ENCODE data around the gene CCDC159. TPM values are rescaled to one million over a fixed set of nuclear protein-coding genes. Genes with fewer than 3 reads are reported as not detected.

The CCDC159 gene
- total and polyA plus RNA-seq, 2 experiments from 2014 or later, result 3.4 to 6.2 TPM

- Histone ChIP-seq H3K4me3 (no peak overlapping the region), H3K4me1 (ENCODE audit: insufficient read depth) (peaks cover 2% of the 10 kb centered on the region; the same call in 1 of the 2 replicates), H3K9me2 (ENCODE audit: insufficient read depth) (no peaks in the 10 kb centered on the region), H3K4me2 (no peak overlapping the region), H3K27me3 (ENCODE audit: insufficient read depth) (no peaks in the 10 kb centered on the region), H3K36me3 (ENCODE audit: insufficient read depth) (no peaks in the 10 kb centered on the region), H3K27ac (ENCODE audit: low read depth) (no peak overlapping the region), H3F3A (replicated peaks; ENCODE audit: low read depth) (no peaks in the 10 kb centered on the region), H2AFZ (no peak overlapping the region), H3K79me2 (replicated peaks; ENCODE audit: insufficient read depth) (no peaks in the 10 kb centered on the region), H4K20me1 (replicated peaks; ENCODE audit: insufficient read depth) (peaks cover 5% of the 10 kb centered on the region; the same call in 1 of the 2 replicates)
- Mint-ChIP-seq H3K4me1 (peaks cover 8% of the 10 kb centered on the region), H3K36me3 (ENCODE audit: low read depth) (peaks cover 3% of the 10 kb centered on the region; the same call in 1 of the 3 replicates), H3K9me3 (no peaks in the 10 kb centered on the region), H3K27me3 (ENCODE audit: insufficient read depth, low read depth, poor library complexity) (peaks cover 10% of the 10 kb centered on the region), H3K27ac (no peak overlapping the region), H3K4me3 (no peak overlapping the region)
- TF ChIP-seq CREB1 (CRISPR knock-in tag; IDR thresholded peaks at IDR 0.05; ENCODE audit: low read depth) (no peak), EZH2phosphoT487 (IDR thresholded peaks at IDR 0.05; ENCODE audit: unreplicated experiment) (no peak), EZH2 (IDR thresholded peaks at IDR 0.05; ENCODE audit: low read depth, unreplicated experiment) (no peak), POLR2AphosphoS5 (IDR thresholded peaks at IDR 0.05; ENCODE audit: low read depth) (no peak)
- TF ChIP-seq, protein P1, sequence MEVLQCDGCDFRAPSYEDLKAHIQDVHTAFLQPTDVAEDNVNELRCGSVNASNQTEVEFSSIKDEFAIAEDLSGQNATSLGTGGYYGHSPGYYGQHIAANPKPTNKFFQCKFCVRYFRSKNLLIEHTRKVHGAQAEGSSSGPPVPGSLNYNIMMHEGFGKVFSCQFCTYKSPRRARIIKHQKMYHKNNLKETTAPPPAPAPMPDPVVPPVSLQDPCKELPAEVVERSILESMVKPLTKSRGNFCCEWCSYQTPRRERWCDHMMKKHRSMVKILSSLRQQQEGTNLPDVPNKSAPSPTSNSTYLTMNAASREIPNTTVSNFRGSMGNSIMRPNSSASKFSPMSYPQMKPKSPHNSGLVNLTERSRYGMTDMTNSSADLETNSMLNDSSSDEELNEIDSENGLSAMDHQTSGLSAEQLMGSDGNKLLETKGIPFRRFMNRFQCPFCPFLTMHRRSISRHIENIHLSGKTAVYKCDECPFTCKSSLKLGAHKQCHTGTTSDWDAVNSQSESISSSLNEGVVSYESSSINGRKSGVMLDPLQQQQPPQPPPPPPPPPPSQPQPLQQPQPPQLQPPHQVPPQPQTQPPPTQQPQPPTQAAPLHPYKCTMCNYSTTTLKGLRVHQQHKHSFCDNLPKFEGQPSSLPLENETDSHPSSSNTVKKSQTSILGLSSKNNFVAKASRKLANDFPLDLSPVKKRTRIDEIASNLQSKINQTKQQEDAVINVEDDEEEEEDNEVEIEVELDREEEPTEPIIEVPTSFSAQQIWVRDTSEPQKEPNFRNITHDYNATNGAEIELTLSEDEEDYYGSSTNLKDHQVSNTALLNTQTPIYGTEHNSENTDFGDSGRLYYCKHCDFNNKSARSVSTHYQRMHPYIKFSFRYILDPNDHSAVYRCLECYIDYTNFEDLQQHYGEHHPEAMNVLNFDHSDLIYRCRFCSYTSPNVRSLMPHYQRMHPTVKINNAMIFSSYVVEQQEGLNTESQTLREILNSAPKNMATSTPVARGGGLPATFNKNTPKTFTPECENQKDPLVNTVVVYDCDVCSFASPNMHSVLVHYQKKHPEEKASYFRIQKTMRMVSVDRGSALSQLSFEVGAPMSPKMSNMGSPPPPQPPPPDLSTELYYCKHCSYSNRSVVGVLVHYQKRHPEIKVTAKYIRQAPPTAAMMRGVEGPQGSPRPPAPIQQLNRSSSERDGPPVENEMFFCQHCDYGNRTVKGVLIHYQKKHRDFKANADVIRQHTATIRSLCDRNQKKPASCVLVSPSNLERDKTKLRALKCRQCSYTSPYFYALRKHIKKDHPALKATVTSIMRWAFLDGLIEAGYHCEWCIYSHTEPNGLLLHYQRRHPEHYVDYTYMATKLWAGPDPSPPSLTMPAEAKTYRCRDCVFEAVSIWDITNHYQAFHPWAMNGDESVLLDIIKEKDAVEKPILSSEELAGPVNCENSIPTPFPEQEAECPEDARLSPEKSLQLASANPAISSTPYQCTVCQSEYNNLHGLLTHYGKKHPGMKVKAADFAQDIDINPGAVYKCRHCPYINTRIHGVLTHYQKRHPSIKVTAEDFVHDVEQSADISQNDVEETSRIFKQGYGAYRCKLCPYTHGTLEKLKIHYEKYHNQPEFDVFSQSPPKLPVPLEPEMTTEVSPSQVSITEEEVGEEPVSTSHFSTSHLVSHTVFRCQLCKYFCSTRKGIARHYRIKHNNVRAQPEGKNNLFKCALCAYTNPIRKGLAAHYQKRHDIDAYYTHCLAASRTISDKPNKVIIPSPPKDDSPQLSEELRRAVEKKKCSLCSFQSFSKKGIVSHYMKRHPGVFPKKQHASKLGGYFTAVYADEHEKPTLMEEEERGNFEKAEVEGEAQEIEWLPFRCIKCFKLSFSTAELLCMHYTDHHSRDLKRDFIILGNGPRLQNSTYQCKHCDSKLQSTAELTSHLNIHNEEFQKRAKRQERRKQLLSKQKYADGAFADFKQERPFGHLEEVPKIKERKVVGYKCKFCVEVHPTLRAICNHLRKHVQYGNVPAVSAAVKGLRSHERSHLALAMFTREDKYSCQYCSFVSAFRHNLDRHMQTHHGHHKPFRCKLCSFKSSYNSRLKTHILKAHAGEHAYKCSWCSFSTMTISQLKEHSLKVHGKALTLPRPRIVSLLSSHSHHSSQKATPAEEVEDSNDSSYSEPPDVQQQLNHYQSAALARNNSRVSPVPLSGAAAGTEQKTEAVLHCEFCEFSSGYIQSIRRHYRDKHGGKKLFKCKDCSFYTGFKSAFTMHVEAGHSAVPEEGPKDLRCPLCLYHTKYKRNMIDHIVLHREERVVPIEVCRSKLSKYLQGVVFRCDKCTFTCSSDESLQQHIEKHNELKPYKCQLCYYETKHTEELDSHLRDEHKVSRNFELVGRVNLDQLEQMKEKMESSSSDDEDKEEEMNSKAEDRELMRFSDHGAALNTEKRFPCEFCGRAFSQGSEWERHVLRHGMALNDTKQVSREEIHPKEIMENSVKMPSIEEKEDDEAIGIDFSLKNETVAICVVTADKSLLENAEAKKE (CRISPR knock-in tag; IDR thresholded peaks at IDR 0.05), result no peak
- TF ChIP-seq, protein P2, sequence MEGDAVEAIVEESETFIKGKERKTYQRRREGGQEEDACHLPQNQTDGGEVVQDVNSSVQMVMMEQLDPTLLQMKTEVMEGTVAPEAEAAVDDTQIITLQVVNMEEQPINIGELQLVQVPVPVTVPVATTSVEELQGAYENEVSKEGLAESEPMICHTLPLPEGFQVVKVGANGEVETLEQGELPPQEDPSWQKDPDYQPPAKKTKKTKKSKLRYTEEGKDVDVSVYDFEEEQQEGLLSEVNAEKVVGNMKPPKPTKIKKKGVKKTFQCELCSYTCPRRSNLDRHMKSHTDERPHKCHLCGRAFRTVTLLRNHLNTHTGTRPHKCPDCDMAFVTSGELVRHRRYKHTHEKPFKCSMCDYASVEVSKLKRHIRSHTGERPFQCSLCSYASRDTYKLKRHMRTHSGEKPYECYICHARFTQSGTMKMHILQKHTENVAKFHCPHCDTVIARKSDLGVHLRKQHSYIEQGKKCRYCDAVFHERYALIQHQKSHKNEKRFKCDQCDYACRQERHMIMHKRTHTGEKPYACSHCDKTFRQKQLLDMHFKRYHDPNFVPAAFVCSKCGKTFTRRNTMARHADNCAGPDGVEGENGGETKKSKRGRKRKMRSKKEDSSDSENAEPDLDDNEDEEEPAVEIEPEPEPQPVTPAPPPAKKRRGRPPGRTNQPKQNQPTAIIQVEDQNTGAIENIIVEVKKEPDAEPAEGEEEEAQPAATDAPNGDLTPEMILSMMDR (conservative IDR thresholded peaks at IDR 0.05; ENCODE audit: low read depth in 2 of 2), result no peak
- TF ChIP-seq, protein P3, sequence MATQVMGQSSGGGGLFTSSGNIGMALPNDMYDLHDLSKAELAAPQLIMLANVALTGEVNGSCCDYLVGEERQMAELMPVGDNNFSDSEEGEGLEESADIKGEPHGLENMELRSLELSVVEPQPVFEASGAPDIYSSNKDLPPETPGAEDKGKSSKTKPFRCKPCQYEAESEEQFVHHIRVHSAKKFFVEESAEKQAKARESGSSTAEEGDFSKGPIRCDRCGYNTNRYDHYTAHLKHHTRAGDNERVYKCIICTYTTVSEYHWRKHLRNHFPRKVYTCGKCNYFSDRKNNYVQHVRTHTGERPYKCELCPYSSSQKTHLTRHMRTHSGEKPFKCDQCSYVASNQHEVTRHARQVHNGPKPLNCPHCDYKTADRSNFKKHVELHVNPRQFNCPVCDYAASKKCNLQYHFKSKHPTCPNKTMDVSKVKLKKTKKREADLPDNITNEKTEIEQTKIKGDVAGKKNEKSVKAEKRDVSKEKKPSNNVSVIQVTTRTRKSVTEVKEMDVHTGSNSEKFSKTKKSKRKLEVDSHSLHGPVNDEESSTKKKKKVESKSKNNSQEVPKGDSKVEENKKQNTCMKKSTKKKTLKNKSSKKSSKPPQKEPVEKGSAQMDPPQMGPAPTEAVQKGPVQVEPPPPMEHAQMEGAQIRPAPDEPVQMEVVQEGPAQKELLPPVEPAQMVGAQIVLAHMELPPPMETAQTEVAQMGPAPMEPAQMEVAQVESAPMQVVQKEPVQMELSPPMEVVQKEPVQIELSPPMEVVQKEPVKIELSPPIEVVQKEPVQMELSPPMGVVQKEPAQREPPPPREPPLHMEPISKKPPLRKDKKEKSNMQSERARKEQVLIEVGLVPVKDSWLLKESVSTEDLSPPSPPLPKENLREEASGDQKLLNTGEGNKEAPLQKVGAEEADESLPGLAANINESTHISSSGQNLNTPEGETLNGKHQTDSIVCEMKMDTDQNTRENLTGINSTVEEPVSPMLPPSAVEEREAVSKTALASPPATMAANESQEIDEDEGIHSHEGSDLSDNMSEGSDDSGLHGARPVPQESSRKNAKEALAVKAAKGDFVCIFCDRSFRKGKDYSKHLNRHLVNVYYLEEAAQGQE (IDR thresholded peaks at IDR 0.05; ENCODE audit: unreplicated experiment), result no peak
- DNase-seq (ENCODE audit: low spot score) (no peak), ATAC-seq (no peak)
These were observed 19.3 kb downstream of the CCDC159 start for GRCh38 chr19:11365557-11366117.
